ENCODE measurements around the gene EEF1AKMT1.
"Not testable (repeated sequence)": the region's sequence is repeated elsewhere in the genome, so short reads cannot be mapped to it uniquely, and the experiment has no call there.

The EEF1AKMT1 gene

GRCh38 chr13:20689291-20689690 is 84.5 kb downstream of the EEF1AKMT1 start:
- DNase-seq: no peak

DNA sequence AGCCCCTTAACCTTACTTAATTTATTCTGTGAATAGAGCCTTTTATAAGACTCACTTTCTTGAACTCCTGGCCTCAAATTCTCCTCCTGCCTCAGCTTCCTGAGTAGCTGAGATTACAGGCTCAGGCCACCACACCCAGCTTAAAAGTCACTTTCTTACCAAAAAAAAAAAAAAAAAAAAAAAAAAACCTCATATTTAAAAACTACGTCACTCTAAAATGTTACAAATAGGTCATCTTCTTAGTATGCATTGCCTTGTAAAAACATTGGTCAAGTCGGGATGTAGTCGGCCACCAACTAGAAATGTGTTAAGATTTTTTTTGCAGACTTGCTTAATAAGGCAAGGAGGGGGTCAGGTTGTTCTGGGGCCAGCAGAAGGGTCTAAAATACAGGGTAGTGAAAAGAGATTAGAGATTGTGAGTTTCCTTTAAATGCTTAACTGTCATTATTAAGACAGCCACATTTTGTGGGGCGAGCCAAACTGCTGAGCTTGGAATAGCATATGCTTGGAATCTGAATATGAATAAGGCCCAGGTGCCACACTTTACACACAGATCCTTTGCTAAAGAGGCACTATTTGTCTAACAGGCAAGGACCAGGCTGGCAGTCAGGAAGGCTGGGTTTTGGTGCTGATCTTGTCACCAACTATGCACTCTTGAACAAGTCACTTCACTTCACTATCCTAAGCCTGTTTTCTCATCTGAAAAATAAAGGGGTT is 86.7 kb downstream of the EEF1AKMT1 start:
- no peak for DNase-seq

- DNase-seq: no peak
These were observed 87.6 kb downstream of the EEF1AKMT1 start for GRCh38 chr13:20686167-20686566.

DNA sequence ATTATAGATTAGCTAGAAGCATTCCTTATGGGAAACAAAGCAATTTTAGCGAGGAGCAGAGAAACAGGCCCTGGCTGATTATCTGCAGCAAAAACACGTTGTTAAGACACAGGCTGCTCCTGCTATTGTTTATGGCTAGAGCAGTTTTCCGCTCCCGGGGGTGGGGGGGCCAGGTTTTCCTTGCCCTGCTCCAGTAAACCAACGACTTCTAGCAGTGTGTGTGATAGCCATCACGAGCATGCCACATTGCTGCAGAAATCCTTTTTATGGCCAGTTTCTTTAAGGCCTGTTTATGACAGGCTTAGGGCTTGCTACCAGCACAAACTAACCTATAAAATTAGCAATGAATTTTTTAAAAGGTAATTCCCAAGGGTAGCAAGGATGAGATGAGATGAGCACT is 88.7 kb downstream of the EEF1AKMT1 start:
- no peak for DNase-seq

DNA sequence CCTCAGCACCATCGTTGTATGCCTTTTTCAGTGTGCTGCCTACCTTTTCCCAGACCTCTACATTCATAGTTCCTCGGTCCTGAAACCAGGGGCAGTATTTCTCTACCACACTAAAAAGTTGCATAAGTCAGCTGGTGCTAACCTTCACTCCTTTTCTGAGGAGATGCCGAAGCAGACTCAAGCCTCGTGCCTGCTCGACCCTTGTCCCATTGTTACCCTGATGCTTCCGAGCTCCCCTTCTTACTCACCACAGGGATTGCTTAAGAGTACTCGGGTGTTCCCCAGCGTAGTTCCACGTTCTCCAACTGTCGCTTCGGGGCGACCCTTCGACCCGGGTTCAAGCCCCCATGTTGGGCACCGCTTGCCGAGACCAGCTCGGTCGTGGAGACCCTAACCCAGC is 89.2 kb downstream of the EEF1AKMT1 start:
- no peak for DNase-seq

GRCh38 chr13:20684041-20684440 is 89.7 kb downstream of the EEF1AKMT1 start:
- no peak for DNase-seq

- no peak for DNase-seq
These were observed 91.7 kb downstream of the EEF1AKMT1 start for GRCh38 chr13:20682061-20682460.

- not testable (repeated sequence) for DNase-seq
These were observed 92.3 kb downstream of the EEF1AKMT1 start for GRCh38 chr13:20681481-20681880.

DNA sequence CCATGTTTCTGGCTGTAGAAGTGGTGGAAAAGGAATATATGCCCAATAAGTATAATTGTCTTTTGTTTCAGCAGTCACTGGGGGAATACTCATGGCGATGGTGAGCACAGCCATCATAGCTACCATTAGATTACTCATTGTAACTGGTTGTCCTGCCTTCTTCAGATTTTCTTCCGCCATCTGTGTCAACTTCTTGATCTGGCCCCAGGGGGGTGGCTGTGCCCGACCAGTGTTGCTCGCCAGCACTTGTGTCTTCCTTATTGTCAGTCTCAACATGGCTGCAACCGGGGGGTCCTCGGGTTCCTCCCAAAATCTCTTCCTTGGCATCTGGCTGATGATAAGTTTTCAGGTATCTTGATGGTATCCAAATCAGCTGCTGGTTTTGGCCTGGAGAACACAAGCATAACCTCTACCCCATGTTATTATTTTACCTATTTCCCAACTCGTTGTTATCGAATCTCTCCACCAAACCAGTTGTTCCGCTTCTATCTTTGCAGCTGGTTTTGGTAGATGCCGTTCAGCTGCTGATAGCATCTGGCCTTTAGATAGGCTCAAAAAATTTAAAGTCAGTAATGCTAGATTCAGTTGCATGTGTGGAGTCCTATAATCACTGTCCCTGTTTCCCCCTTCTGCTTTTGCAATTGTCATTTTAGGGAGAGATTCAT is 93.2 kb downstream of the EEF1AKMT1 start:
- no peak for DNase-seq

DNA sequence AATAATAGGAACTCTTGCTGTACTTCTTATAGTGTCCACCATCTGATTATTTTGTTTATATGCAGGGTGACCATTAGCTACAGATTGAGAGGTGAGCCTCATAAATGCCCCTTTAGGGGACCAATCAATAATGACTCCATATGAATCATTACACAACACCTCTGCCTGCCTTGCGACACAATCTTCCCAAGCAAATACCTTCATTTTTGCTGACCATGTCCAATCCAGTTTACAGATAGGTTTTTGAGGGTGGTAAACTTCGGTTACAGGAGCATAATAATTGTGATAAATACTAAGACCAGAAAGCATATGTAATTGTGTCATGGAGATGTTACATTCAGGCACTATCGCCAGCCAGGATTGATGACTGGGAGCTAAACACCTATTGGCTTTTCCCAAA is 93.9 kb downstream of the EEF1AKMT1 start:
- DNase-seq: no peak

All from stimulated activated CD4-positive, alpha-beta T cell treated with anti-CD3 and anti-CD28 coated beads, Interleukin-4, amount 100 ng/mL, for 24 hours (primary cell).